GDM1 (cell line): Measurements from ENCODE around the gene HEATR5A.
"Not testable (repeated sequence)": the region's sequence is repeated elsewhere in the genome, so short reads cannot be mapped to it uniquely, and the experiment has no call there.

Source experiments
- DNase-seq: peaks from one replicate; lab custom pipeline; 2025; lab: John Stamatoyannopoulos, UW

Gene HEATR5A

GRCh38 chr14:31388687-31389413, 31.5 kb downstream of the HEATR5A start:
- no peak for DNase-seq

DNA sequence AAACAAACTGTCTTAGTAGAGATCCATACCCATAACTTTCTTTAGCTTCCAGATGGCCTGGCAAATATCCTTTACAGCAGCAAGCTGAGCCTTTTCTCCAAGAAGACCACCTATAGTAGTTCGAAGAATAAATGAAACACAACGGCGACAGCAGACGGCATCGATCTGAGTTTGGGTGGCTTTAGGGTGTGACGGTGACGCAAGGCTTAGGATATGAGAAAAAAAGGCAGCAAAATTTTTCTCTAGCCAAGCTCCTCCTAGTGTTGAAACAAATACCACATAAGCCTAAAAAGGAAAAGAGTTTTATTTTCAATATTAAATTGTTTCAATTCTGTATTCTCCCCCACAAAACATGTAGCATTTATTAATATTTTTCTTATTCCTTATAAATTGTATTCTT, 33.3 kb downstream of the HEATR5A start:
- no peak for DNase-seq

DNA sequence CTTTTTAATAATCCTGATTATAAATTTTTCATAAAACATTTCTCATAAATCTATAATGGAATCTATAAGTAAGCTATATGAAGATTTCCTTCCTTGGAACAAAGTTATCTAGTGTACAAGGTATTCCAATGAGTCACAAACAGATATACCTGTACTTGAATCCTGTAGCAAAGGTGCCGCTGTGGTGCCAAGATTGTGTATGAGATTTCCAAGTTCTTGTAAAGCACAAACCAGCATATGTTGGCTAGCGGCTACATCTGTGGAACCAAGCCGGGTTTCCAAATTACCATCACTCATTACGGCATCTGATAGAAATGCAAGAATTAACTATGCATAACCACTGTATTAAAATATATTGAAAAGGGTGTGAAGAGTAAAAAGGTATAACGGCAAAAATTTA, 34.1 kb downstream of the HEATR5A start:
- no peak for DNase-seq

GRCh38 chr14:31382221-31382620, 38.1 kb downstream of the HEATR5A start:
- DNase-seq, result no peak

DNA sequence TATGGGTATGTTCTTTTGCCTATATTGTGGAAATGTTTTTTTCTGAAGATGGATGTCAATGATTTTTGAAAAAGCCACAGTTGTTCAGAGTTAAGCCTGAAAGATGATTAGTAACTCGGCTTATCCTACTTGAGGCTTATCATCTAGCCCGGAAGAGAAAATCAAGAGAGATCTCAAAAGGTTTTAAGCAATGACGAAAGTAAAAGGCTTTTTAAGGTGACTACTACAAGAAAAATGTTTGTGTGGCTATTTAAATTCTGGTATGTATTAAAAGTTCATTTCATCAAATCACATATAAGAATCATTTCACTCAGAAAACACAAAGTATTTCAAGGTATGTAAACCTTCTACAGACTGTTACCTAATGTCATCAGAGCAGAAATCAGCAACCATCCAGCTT, 40.2 kb downstream of the HEATR5A start:
- DNase-seq, result no peak

DNA sequence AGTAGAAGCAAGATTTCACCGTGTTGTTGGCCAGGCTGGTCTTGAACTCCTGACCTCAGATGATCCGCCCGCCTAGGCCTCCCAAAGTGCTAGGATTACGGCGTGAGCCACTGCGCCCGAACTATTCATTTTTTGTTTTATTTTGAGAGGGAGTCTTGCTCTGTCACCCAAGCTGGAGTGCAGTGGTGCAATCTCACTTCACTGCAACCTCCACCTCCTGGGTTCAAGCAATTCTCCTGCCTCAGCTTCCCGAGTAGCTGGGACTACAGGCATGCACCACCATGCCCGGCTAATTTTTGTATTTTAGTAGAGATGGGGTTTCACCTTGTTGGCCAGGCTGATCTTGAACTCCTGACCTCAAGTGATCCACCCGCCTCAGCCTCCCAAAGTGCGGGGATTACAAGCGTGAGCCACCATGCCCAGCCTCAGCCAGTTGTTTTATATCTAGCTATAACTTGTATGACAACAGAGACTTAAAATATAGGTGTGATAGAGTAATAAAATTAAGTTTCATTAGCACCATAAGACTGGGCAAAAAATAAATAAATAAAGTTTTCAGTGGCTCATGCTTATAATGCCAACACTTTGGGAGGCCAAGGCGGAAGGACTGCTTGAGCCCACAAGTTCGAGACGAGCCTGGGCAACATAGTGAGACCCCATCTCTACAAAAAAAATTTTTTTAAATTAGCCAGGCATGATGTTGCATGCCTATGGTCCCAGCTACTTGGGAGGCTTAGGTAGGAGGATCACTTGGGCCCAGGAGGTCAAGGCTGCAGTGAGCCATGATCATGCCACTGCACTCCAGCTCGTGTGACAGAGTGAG, 41.0 kb downstream of the HEATR5A start:
- DNase-seq, result not testable (repeated sequence)

- no peak for DNase-seq
Measured at GRCh38 chr14:31377433-31377832, 42.9 kb downstream of the HEATR5A start.

GRCh38 chr14:31371646-31372045, 48.7 kb downstream of the HEATR5A start:
- no peak for DNase-seq

GRCh38 chr14:31363331-31364073, 56.8 kb downstream of the HEATR5A start:
- DNase-seq, result no peak

DNA sequence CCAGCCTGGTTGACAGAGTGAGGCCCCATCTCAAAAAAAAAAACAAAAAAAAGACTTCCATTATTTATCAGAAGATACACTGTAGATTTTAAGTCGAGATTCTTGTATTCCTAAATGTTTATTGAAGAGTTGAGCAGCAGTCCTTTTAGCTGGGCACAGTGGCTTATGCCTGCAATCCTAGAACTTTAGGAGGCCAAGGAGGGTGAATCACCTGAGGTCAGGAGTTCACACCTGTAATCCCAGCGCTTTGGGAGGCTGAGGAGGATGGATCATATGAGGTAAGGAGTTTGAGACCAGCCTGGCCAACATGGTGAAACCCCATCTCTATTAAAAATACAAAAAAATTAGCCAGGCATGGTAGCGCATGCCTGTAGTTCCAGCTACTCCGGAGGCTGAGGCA, 57.6 kb downstream of the HEATR5A start:
- no peak for DNase-seq

- DNase-seq, result not testable (repeated sequence)
Measured at GRCh38 chr14:31361761-31362160, 58.6 kb downstream of the HEATR5A start.

GRCh38 chr14:31360919-31361662, 59.3 kb downstream of the HEATR5A start:
- no peak for DNase-seq

- DNase-seq, result no peak
Measured at GRCh38 chr14:31357279-31357678, 63.1 kb downstream of the HEATR5A start.

- no peak for DNase-seq
Measured at GRCh38 chr14:31346097-31346496, 74.3 kb downstream of the HEATR5A start.

DNA sequence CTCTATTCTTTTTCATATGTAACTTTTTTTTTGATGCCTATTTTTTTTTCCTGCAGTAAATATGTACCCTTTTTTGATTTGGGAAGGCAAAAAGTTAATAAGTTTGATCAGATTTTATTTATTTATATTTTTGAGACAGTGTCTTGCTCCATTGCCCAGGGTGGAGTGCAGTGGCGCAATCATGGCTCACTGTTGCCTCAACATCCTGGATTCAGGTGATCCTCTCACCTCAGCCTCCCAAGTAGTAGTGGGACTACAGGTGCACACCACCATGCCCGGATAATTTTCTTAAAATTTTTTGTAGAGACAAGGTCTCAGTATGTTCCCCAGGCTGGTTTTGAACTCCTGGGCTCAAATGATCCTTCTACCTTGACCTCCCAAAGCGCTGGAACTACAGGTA, 79.1 kb downstream of the HEATR5A start:
- no peak for DNase-seq

- DNase-seq, result no peak
Measured at GRCh38 chr14:31340297-31341063, 79.9 kb downstream of the HEATR5A start.

DNA sequence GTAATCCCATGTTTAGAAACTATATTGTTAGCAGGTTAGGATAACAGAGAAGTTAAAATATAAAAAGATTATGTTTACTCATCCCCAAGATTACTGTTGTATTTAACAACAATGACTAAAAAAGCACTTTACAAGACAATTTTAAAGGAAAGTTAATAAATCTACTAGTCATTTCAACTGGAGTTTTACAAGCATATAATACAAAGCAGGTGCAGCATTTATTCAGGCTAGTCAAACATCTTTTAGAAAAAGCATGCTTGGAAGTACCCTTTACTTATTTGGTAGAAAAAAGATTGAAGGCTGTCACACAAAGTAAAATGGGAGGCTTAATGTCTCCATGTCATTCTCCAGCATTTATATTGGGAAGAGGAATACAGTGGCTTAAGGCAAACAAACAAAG, 80.6 kb downstream of the HEATR5A start:
- DNase-seq, result no peak

DNA sequence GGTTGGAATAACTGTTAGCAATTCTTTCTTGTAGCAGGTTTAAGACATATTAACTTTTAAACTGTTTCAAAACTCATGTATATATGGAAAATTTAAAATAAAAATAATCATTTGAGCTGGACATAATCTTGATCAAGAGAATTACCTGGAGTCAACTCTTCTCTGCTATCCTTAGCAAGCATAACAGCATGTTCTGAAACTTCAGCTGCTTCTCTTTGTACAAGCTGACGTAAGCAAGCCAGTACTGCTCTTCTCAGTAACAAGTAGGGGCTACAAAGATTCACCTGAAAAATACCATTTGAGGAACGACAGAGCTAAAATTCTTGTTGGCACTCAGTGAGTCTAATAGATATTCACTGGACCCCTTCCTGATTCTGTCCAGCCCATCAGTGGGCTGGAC, 83.0 kb downstream of the HEATR5A start:
- no peak for DNase-seq

- no peak for DNase-seq
Measured at GRCh38 chr14:31336646-31337045, 83.7 kb downstream of the HEATR5A start.

DNA sequence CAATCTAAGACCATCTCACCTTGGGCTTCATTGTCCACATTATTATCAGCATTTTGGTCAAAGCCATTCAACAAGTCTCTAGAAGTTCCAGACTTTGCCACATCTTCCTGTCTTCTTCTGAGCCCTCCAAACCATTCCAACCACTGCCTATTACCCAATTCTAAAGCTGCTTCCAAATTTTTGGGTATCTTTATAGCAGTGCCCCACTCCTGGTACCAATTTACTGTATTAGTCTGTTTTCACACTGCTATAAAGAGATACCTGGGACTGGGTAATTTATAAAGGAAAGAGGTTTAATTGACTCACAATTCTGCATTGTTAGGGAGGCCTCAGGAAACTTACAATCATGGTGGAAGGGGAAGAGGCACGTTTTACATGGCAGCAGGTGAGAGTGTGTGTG, 89.0 kb downstream of the HEATR5A start:
- not testable (repeated sequence) for DNase-seq

- DNase-seq, result not testable (repeated sequence)
Measured at GRCh38 chr14:31329876-31330521, 90.4 kb downstream of the HEATR5A start.
